Heart left ventricle (tissue), 16 donors: Measurements from ENCODE around the gene SULT1E1. TPM values are rescaled to one million over a fixed set of nuclear protein-coding genes. Genes with fewer than 3 reads are reported as not detected.
A peak's percentile ranks its signal among the peaks of the same experiment; 100 is the strongest.
"Not testable (repeated sequence)": the region's sequence is repeated elsewhere in the genome, so short reads cannot be mapped to it uniquely, and the experiment has no call there.

Experiments
- ATAC-seq, 4 donors: fragments of 200-7000 bp; cut with Tn5 transposase; one replicate each; pipeline ENCODE4 v1.9.1; 2020 to 2022; ENCODE audit warnings: moderate library complexity in 4 of 4, mild to moderate bottlenecking in 3 of 4, moderate number of reproducible peaks in 1 of 4
- DNase-seq, 5 donors: peaks; one replicate each; pipeline ENCODE4 v3.0.0-alpha.2; 2020
- H3K27ac ChIP-seq, 12 donors: fragments of 200-600 bp; sonication (generic) in 4 of 12; one replicate each; pipeline versions ENCODE4 v1.5.0 to v1.8.0; 2016 to 2022; ENCODE audit warnings: mild to moderate bottlenecking in 2 of 12
- H3K27me3 ChIP-seq, 9 donors: fragments of 200-600 bp; sonication (generic) in 2 of 9; one replicate each; pipeline versions ENCODE4 v1.5.1 to v1.8.0; 2016 to 2022; ENCODE audit warnings: mild to moderate bottlenecking in 3 of 9
- H3K36me3 ChIP-seq, 9 donors: fragments of 200-600 bp; sonication (generic) in 2 of 9; one replicate each; pipeline versions ENCODE4 v1.5.0 to v1.8.0; 2018 to 2022; ENCODE audit warnings: mild to moderate bottlenecking in 2 of 9
- H3K4me1 ChIP-seq, 12 donors: fragments of 200-600 bp; sonication (generic) in 4 of 12; one replicate each; pipeline versions ENCODE4 v1.5.0 to v1.8.0; 2016 to 2022; ENCODE audit warnings: mild to moderate bottlenecking in 3 of 12
- H3K4me3 ChIP-seq, 12 donors: fragments of 200-600 bp; sonication (generic) in 4 of 12; one replicate each; pipeline versions ENCODE4 v1.5.0 to v1.8.0; 2017 to 2022; ENCODE audit warnings: mild to moderate bottlenecking in 9 of 12, moderate library complexity in 4 of 12
- H3K9me3 ChIP-seq, 12 donors: fragments of 200-600 bp; sonication (generic) in 4 of 12; one replicate each; pipeline versions ENCODE4 v1.5.0 to v1.8.0; 2016 to 2022; ENCODE audit warnings: mild to moderate bottlenecking in 1 of 12
- POLR2A ChIP-seq, 2 donors: fragments of 450-650 bp; IDR thresholded peaks; one replicate each; pipeline ENCODE4 v1.6.1; 2017; ENCODE audit warnings: antibody characterized with exemption in 2 of 2, mild to moderate bottlenecking in 2 of 2, moderate library complexity in 2 of 2
- WGBS, 4 donors: extraction: QIAGEN DNeasy Blood & Tissue Kit in 2 of 4; methylation state at CpG; one replicate each; pipeline versions ENCODE4 v1.1.5 to v1.1.7; 2013 to 2018; 5-methylcytosine and 5-hydroxymethylcytosine counted together
- intact Hi-C, 10 donors: fragments of 100-400 bp; cut with DNase I; formaldehyde crosslinking; loops; one replicate each; pipeline versions ENCODE4 v1.11.1 to v1.14.2; 2022
- polyA plus RNA-seq, 2 donors: library from polyadenylated mRNA; stranded (reverse); fragments of 200-250 nt; gene quantifications; one replicate each; pipeline ENCODE4 v1.2.3, GENCODE V29; 2013
- total RNA-seq, 9 donors: library from RNA; depleted of rRNA in 2 of 9; stranded (reverse); fragments of >200 nt in 2 of 9; fragmentation: NEBNext Ultra II Directional in 3 of 9; extraction: Animal tissue kit (Norgen Biotek cat#: 25700) in 3 of 9; gene quantifications; one replicate each; pipeline versions ENCODE4 v1.1.0 to v1.2.4, GENCODE V29; 2016 to 2023
- TF ChIP-seq, protein P1 (sequence below), 12 donors: fragments of 200-600 bp; sonication (generic) in 4 of 12; IDR thresholded peaks; one replicate each; pipeline versions ENCODE4 v1.5.0 to v1.8.0; 2018 to 2022; ENCODE audit warnings: antibody characterized with exemption in 12 of 12, mild to moderate bottlenecking in 5 of 12
- donor health status: ischemic (EF 13 %, LVEDD 7.1; RV severe dilation, severe dysfunction).
- donor health status: healthy with polysubstance abuse.
- donor health status: DM: no; HTN: yes; CAD: no.
- donor health status: DM: no; HTN: no; CAD: no.
- donor health status: ischemic (EF 25% LVEDD 6.9; RV normal size, moderate dysfunction).
- donor health status: ischemic (EF 25% LVEDD 5.7; RV mildly dilated, moderate dysfunction).
- donor health status: healthy.
- donor health status: DM: yes; HTN: yes; CAD: no.
- donor health status: ischemic (EF 35%, LVEDD 5.7; RV mildly dilated, moderate dysfunction).
- donor health status: nonischemic (EF 11% LVEDD 7.7; RV severe dilation, severe dysfunction).
- donor health status: DM: yes; HTN: yes; CAD: no.
- donor health status: PGD.
- donor health status: ischemic (EF 29% LVEDD 5.4; RV normal size, mild dysfunction).
- donor health status: nonischemic (EF 23%, LVEDD 6.1; RV moderate dilation, normal function).

SULT1E1 gene
- total and polyA plus RNA-seq, 11 donors: not detected

DNA sequence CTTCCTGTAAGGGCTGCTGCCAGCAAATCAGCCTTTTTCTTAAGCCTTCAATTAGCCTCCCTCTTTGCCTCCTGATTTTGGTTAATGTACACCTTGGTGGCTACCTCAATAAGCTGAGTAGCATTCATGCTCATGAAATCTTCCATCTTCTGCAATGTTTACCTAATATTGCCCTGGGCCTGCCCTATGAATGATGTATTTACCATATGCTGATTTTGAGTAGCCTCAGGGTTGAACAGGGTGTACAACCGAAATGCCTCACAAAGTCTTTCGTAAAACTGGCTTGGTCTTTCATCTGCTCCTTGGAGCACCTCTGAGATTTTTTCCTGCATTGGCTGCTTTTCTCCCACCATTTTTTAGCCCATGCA, 29.8 kb downstream of the SULT1E1 start:
- 81 to 92% (median 83%) methylated on average over 2 of the region's 2 CpGs for WGBS, 4 donors

DNA sequence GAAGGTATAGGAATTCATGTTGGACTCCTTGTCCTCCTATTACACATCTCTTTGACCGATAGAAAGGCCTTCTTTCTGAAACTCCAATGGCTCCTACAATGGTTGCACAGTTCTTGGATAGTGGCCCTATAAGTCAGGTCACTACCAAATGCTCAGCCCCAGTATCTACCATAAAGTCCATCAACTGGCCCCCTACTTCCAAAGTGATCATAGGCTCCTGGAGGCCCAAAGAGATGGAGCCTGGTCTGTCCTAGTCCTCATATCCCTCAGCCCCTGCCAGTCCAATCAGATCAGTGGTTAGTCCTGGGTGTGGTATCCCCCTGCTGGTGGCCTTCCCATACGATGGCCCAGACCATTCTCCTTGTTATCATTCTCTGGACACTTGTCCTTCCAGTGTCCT, 30.3 kb downstream of the SULT1E1 start:
- no peak for DNase-seq
- H3K9me3 ChIP-seq: peaks cover 0 to 4% (median 0%) of the 10 kb centered on the region in 12 donors
- 77 to 82% (median 80%) methylated on average over 2 of the region's 2 CpGs for WGBS, 4 donors
- peaks cover 0 to 12% (median 0%) of the 10 kb centered on the region in 12 donors for H3K4me1 ChIP-seq
- no peaks in the 10 kb centered on the region for H3K36me3 ChIP-seq
- TF ChIP-seq, protein P1, sequence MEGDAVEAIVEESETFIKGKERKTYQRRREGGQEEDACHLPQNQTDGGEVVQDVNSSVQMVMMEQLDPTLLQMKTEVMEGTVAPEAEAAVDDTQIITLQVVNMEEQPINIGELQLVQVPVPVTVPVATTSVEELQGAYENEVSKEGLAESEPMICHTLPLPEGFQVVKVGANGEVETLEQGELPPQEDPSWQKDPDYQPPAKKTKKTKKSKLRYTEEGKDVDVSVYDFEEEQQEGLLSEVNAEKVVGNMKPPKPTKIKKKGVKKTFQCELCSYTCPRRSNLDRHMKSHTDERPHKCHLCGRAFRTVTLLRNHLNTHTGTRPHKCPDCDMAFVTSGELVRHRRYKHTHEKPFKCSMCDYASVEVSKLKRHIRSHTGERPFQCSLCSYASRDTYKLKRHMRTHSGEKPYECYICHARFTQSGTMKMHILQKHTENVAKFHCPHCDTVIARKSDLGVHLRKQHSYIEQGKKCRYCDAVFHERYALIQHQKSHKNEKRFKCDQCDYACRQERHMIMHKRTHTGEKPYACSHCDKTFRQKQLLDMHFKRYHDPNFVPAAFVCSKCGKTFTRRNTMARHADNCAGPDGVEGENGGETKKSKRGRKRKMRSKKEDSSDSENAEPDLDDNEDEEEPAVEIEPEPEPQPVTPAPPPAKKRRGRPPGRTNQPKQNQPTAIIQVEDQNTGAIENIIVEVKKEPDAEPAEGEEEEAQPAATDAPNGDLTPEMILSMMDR (IDR thresholded peaks at IDR 0.05): no peak
- no peak overlapping the region for H3K4me3 ChIP-seq
- no peak for ATAC-seq
- H3K27ac ChIP-seq: no peak overlapping the region
- intact Hi-C loops: no loop called here
- H3K27me3 ChIP-seq: no peaks in the 10 kb centered on the region

More for the DNA sequence above, 29.8 kb downstream of the SULT1E1 start:
- Histone ChIP-seq H3K27me3 (no peaks in the 10 kb centered on the region), H3K36me3 (no peaks in the 10 kb centered on the region), H3K4me3 (no peak overlapping the region), H3K4me1 (peaks cover 0 to 12% (median 0%) of the 10 kb centered on the region in 12 donors), H3K27ac (no peak overlapping the region), H3K9me3 (peaks cover 0 to 2% (median 0%) of the 10 kb centered on the region in 12 donors)
- TF ChIP-seq POLR2A (IDR thresholded peaks at IDR 0.05): no peak
- TF ChIP-seq, protein P1 (IDR thresholded peaks at IDR 0.05): no peak
- intact Hi-C loops: no loop called here
- DNase-seq: no peak
- no peak for ATAC-seq

DNA sequence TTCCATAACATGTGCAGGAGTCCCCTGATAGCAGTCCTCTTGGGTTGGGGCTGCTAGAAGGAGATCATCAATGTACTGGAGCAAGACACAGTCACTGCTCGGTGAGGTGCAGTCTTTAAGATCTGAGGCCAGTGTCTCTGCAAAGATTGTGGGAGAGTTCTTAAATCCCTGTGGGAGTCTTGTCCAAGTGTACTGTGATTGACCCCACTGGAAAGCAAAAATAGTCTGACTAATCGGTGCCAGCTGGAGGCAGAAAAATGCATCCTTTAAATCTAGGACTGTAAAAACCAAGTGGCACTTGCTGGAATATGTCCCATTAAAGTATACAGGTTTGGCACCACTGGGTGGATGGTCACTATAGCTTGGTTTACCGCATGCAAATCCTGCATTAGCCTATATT, 31.1 kb downstream of the SULT1E1 start:
- H3K4me1 ChIP-seq: peaks cover 0 to 12% (median 0%) of the 10 kb centered on the region in 12 donors
- H3K4me3 ChIP-seq: no peak overlapping the region
- H3K9me3 ChIP-seq: peaks cover 0 to 10% (median 0%) of the 10 kb centered on the region in 12 donors
- no peak overlapping the region for H3K27ac ChIP-seq
- TF ChIP-seq POLR2A (IDR thresholded peaks at IDR 0.05): no peak
- TF ChIP-seq, protein P1 (IDR thresholded peaks at IDR 0.05): no peak
- WGBS, 4 donors: 67 to 90% (median 77%) methylated on average over 2 to 3 of the region's 3 CpGs
- no peaks in the 10 kb centered on the region for H3K27me3 ChIP-seq
- ATAC-seq: no peak
- DNase-seq: no peak
- no peaks in the 10 kb centered on the region for H3K36me3 ChIP-seq
- intact Hi-C loops: no loop called here

DNA sequence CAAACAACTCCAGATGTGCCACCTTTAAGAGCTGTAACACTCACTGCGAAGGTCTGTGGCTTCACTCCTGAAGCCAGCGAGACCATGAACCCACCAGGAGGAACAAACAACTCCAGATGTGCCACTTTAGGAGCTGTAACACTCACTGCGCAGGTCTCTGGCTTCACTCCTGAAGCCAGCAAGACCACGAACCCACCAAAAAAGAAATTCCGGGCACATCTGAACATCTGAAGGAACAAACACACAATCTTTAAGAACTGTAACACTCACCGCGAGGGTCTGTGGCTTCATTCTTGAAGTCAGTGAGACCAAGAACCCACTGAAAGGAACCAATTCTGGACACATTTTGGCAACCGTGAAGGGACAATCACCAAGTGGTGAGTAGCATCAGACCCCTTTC, 34.9 kb downstream of the SULT1E1 start:
- intact Hi-C loops, DNase-seq, H3K27me3 ChIP-seq, H3K9me3 ChIP-seq, H3K27ac ChIP-seq, ATAC-seq, H3K36me3 ChIP-seq, H3K4me3 ChIP-seq, H3K4me1 ChIP-seq: not testable (repeated sequence)
- WGBS, 4 donors: 72 to 86% (median 83%) methylated on average over 8 of the region's 8 CpGs

DNA sequence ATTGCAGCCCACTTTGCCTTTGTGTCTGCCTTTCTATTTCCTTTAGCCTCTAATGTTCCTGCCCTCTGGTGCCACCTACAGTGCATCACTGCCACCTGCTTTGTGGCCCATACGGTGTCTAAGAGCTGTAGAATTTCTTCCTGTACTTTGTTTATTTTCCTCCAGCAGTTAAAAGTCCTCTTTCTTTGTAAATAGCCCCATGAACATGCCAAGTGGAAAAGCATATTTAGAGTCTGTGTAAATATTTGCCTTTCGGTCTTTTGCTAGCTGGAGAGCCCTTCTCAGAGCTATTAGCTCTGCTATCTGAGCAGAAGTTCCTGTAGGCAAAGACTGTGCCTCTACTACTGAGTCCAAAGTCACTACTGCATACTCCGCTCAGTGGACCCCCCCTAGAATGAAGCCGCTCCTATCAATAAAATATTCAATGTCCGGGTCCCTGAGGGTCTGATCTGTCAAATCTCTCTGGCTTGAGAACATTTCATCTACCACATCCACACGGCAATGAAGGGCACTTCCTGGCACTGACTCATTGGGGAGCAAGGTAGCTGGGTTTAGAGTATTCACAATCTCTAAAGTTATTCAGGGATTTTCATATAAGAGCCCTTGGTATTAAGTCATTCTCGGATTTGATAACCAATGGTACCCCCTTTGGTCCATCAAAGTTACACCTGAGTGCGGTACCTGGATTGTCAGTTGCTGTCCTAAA, 36.3 kb downstream of the SULT1E1 start:
- DNase-seq (peak in 1 of 5 donors; percentile 41), ATAC-seq (peak in 1 of 4 donors; percentile 49)
- no peak overlapping the region for H3K27ac ChIP-seq
- intact Hi-C loops: no loop called here
- no peaks in the 10 kb centered on the region for H3K27me3 ChIP-seq
- no peak overlapping the region for H3K4me3 ChIP-seq
- no peaks in the 10 kb centered on the region for H3K4me1 ChIP-seq
- no peak for TF ChIP-seq POLR2A (IDR thresholded peaks at IDR 0.05)
- TF ChIP-seq, protein P1 (IDR thresholded peaks at IDR 0.05): peak in 2 of 12 donors; percentile 6 to 30
- 70 to 76% (median 72%) methylated on average over 8 of the region's 8 CpGs for WGBS, 4 donors
- H3K36me3 ChIP-seq: no peaks in the 10 kb centered on the region
- peaks cover 0 to 10% (median 0%) of the 10 kb centered on the region in 12 donors for H3K9me3 ChIP-seq
